GM21576 (cell line): ENCODE data around the gene LRP5.

Source experiments
- ATAC-seq: cut with Tn5 transposase; IDR thresholded peaks from one replicate; pipeline ENCODE4 v1.9.1; 2021; ENCODE audit warnings: mild to moderate bottlenecking, moderate library complexity; ENCODE audit not compliant: unreplicated experiment

LRP5 gene

GRCh38 chr11:68308068-68308467 lies 4.3 kb upstream of the LRP5 start:
- no peak for ATAC-seq

DNA sequence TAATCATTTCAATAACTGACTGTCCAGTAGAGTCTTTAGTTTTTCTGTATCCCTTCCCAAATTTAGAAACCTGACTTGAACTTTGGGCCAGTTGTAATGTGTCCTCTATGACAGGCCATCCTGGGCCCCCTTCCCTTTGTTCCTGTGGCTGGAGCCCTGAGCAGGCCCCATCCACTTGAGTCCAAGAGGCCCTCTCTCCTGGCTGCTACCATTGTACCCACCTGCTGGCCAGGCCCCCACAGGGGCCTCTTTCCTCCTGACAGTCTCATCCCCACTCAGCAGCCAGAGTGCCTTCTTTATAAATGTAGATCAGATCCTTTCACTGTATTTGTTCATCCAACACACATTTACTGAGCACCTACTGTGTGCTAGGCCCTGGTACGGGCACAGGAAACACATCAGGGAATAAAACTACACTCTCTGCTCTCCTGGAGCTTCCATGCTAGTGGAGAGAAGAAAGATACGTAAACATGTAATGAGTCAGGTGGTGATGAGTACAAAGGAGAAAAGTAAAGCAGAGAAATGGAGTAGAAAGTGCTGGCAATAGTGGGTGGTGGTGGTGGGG lies 2.7 kb upstream of the LRP5 start:
- ATAC-seq = no peak

DNA sequence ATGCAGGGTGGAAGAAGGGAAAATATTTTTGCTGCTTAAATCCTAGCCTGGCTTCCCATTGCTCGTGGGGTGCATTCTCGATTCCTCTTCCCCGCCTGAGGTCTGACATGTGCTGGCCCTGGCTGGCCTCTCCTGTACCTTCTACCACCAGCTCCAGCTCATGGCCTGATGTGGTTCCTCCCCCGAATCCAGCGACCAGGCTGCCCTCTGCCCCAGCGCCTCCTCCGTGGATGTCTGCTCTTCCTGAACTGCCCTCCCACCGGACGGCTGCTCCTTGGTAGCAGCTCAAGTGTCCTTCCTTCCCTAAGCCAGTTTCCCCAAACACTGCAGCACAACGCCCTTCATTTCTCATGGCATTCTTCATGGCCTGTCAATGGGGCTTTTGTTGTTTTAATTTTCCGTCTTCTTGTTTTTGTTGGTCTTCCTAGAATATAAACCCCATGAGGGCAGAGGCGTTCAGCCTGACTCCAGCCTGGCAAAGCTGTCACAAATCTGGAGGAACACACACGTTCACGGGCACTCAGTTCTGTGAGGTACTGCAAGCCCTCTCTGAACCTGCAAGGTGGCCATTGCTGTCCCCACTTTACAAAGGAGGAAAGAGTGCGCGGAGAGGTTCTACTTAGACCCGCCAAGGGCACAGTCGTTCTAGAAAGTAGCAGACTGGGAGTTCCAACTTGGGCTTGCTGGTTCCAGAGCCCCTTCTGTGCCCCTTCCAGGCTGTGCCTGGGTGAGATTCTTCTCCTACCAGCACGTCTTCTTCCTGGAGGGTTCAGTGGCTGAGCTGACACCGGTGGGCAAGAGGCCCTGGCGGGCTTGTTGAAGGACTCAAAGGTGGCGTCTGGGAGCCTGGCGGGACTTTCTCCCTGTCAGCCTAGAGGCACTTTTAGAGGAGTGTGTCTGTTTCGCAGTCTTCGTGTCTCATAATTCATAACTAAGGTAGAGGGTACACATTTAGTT lies 953 bp upstream of the LRP5 start:
- no peak for ATAC-seq

DNA sequence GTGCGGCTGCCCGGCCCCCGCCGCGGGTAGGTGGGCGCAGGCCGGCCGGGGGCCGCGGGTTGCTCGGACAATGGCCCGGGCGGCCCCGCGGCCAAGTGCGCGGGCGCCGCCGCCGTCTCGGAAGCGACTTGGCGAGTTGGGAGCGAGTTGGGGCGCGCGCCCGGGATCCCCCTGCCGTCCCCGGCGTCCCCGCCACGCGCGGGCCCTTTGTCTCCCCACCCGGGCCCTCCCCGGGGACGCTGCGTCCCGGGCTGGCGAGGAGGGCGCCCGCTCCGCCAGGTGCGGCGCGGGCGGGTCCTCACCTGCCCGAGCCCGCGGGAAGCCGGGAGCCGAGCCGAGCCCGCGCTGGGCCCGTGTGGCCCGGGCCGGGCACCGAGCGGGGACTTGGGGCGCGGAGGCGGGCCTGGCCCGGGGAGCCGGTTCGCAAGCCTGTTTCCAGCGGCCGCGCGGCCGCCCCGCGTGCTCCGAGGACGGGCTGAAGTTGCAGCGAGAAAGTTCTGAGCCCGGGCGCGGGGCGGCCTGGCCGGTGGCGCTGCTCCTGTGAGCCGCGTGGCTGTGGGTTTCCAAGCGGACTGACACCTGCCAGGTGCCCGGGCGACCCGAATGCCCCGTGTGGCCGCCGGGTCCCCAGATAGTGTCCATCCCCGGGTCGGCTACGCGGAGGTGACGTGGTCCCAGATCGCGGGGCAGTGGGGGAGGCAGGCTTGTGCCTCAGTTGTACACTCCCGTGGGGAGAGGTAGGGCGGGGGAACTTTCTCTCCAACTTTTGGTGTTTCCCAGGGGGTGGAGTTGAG lies 586 bp downstream of the LRP5 start:
- ATAC-seq = no peak

GRCh38 chr11:68313574-68314202 lies 1.3 kb downstream of the LRP5 start:
- no peak for ATAC-seq

DNA sequence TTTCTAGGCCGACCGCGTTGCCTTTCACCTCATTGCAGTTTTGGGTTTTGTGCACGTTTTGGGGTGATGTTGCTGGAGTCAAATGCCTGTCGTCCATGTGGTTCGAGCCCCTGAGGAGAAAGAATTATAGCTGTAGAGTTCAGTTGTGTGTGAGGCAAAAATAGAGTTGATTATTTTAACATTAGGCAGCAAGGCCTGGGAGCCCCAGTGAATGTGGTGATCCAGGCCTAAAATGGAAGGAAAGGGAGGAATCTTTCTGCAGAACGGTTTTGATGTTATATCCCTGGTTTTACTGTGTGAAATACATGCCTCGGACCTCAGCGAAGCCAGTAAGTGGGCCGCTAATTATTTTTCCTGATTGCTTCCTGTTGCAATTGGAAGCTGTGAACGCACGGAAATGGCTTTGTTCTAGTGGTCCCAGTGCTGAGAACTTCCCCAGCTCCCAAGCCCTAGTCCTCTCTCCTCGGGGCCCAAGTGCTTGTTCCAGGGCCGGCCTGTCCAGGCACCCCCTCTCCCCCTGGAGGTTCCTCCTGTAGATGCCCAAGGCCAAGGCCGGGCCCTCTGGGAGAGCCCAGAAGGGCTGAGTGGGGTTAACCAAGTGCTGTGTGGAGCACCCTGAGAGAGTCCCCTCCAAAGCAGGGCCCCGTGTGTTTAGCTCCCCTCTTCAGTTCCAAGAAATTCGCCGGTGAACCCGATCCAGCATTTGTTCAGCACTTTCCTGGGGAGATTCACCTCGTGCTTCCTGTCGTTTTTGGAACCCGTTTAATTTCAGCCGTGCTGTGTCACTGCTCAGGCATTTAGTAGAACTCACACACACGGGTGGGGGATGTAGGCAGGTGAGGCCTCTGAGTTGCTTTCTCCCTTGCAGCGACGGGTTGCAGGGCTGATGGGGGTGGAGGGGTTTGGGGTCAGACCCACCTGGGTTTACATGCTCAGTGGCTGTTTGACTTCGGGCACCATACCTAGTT lies 2.1 kb downstream of the LRP5 start:
- no peak for ATAC-seq

DNA sequence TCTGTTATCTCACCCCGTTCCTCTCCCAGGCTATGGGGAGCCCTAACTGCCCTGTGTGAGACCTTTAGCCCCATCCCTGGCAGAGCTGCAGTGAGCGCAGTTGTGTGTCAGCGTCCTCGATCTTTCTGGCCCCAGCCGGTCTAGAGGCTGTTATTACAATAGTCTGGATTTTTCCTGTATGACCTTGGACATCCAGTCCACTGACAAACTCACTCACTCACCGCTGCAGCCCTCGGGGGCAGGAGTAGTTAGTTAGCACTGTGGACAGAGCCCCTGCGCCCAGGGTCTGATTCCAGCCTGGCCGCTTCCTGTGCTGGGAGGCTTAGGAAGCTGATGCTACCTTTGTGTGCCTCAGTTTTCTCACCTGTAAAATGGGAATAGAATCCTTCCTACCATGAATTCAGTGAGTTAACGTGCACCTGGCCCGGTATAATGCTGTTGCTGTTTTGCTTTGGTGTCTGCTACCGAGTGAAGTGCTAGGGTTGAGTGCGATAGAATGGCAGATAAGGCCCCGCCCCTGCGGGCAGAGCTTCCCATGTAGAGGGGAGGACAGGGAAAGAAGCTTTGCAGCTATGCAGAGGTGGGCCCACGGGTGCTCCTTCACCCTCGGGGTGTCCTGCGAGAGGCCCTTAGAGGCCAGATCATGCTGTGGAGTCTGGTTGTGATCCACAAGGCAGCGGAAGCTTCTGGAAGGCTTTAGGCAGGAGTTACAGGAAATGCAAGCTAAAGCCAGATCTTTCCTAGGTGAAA lies 3.0 kb downstream of the LRP5 start:
- no peak for ATAC-seq

- ATAC-seq = no peak
Measured at GRCh38 chr11:68317147-68317785, 4.9 kb downstream of the LRP5 start.

GRCh38 chr11:68321293-68322051 lies 9.1 kb downstream of the LRP5 start:
- no peak for ATAC-seq

DNA sequence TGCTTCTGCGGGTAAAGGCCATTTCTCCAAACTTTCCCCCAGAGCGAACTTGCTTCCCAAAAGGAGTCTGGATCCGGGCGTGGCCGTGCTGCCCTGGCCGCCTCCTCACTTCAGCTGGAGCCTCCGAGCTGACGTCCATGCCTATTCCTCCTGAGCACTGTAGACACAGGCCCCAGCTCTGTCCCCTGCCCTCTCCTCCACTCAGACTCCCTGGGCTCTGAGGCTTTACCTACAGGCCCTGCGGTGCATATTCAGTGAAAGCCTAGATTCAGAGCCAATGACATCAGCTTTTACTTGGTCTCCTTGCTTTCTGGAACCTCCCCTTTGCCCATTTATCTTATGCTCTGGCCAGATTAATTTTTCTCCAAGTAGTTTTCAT lies 9.7 kb downstream of the LRP5 start:
- no peak for ATAC-seq

DNA sequence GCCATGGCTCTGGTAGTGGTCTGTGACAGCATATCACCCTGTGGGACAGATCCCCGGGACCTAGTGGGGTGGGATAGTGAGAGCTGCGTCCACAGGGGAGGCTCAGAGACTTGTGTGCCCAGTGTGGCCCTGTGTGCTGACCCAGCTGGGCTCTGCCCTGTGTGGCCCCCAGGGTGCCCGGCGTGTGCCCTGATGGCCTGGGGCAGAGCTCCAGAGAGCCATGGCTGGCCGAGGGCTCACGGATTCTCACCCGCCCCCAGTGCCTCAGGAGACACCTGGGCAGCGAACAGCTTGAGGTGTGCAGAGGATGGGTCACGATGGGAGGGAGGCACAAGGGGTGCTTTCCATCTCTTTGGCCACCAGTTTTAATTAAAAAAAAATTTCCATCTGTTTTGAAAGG lies 11.8 kb downstream of the LRP5 start:
- ATAC-seq = no peak

DNA sequence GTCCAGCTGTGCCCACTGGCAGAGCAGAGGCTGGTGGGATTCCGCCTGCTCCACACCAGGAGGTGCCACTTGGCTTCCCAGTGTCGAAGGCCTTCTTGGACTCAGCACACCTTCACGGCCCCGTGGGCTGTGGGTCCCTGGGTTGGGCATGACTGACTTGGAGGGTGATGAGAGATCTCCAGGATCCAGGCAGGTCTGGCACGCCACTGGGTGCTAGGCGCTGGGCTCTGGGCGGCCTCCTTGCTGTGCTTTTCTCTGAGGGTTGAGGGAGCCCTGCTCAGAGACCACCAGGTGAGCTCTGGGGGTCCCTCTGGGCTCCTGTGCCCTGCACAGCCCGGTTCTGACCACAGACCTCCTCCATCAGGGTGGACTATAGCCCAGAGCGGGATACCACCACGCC lies 12.3 kb downstream of the LRP5 start:
- no peak for ATAC-seq

- ATAC-seq = no peak
Measured at GRCh38 chr11:68325183-68325906, 13.0 kb downstream of the LRP5 start.

GRCh38 chr11:68325907-68326220 lies 13.5 kb downstream of the LRP5 start:
- no peak for ATAC-seq

DNA sequence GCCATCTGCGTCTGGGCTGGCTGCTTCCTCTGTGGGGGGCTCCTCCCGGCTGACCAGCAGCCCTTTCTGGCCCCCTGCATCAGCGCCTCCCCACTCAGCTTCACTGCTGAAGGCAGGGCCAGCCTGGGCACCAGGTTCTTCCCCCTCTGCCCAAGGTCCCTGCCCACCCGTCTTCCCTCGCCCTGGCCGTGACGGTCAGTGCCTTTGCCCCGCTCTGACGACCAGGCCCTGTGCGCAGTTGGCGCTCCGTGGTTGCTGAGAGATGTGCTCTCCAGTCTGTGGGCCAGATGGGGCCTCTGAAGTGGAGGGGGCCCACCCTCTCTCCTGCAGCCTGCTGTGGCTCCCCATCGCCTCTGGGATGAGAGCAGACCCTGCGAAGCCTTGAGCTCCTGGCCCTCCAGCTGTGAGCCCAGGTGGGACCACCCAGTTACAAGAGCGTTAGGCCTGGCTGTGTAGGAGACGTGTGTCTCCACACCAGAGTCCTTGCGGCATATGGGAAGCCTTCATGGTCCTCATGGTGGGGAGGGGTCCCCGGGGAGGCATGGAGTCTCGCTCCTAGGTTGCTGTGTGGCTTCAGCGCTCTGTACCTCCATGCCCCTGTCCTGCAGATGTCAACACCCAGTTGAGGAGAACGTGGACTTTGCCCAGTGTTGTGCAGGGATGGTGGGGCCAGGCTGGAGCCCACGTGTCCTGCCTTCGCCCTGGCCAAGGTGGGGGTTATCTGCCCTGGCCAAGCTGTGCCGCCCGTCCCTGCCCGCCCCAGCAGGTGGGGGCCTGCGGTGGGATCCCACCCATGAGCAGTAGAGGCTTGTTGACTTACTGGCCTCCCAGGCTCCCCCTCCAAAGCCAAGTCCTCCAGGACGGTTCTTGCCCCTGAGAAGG lies 14.2 kb downstream of the LRP5 start:
- ATAC-seq = no peak

- no peak for ATAC-seq
Measured at GRCh38 chr11:68327586-68328370, 15.4 kb downstream of the LRP5 start.
